Peyer's patch (tissue), 4 donors: ENCODE measurements around the gene TMEM117.

Experiments
- POLR2A ChIP-seq, 2 donors: fragments of 450-650 bp; IDR thresholded peaks; one replicate each; pipeline ENCODE4 v1.5.1; 2017; ENCODE audit warnings: antibody characterized with exemption in 2 of 2, mild to moderate bottlenecking in 2 of 2, moderate library complexity in 2 of 2
- TF ChIP-seq, protein P1 (sequence below), 6 experiments: fragments of 450-650 bp in 4 of 6; fragments of 200-600 bp in 2 of 6; sonication (generic) in 1 of 6; IDR thresholded peaks; one replicate each; pipeline ENCODE4 v1.5.1; 2017 to 2019; ENCODE audit warnings: antibody characterized with exemption in 6 of 6, mild to moderate bottlenecking in 3 of 6, moderate library complexity in 1 of 6

DNA sequence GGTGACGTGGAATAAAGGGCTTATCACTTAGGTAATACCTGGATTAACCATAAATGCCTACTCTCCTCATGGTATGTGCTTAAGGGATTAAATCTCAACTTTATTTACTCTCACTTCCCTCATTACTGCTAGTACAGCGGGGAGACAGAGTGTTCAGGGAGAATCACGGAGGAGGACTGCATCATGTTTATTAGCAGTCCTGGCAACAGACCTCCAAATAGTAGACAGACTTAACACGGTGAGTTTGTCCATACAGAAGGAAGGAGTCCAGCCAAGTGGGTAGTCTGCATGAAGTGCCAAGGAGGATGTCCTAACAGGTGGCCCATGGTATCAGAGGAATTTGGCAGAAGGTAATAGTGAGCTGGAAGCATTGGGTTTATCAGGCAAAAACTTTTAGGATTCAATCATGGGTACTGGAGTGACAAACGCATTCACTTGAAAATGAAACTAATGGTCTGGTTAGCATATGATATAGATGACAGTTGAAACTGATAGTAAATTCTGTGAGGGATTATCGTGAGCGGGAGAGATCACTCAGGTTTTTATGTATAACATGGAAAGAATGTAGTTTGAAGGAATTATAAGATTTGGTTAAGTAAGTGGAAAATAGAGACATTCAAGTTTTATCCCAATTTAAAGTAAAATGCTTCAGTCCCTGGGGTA, 471.8 kb downstream of the TMEM117 start:
- no peak for TF ChIP-seq POLR2A (IDR thresholded peaks at IDR 0.05)
- TF ChIP-seq, protein P1, sequence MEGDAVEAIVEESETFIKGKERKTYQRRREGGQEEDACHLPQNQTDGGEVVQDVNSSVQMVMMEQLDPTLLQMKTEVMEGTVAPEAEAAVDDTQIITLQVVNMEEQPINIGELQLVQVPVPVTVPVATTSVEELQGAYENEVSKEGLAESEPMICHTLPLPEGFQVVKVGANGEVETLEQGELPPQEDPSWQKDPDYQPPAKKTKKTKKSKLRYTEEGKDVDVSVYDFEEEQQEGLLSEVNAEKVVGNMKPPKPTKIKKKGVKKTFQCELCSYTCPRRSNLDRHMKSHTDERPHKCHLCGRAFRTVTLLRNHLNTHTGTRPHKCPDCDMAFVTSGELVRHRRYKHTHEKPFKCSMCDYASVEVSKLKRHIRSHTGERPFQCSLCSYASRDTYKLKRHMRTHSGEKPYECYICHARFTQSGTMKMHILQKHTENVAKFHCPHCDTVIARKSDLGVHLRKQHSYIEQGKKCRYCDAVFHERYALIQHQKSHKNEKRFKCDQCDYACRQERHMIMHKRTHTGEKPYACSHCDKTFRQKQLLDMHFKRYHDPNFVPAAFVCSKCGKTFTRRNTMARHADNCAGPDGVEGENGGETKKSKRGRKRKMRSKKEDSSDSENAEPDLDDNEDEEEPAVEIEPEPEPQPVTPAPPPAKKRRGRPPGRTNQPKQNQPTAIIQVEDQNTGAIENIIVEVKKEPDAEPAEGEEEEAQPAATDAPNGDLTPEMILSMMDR (IDR thresholded peaks at IDR 0.05), result no peak
